ENCODE results near the gene KREMEN1.

Gene KREMEN1

DNA sequence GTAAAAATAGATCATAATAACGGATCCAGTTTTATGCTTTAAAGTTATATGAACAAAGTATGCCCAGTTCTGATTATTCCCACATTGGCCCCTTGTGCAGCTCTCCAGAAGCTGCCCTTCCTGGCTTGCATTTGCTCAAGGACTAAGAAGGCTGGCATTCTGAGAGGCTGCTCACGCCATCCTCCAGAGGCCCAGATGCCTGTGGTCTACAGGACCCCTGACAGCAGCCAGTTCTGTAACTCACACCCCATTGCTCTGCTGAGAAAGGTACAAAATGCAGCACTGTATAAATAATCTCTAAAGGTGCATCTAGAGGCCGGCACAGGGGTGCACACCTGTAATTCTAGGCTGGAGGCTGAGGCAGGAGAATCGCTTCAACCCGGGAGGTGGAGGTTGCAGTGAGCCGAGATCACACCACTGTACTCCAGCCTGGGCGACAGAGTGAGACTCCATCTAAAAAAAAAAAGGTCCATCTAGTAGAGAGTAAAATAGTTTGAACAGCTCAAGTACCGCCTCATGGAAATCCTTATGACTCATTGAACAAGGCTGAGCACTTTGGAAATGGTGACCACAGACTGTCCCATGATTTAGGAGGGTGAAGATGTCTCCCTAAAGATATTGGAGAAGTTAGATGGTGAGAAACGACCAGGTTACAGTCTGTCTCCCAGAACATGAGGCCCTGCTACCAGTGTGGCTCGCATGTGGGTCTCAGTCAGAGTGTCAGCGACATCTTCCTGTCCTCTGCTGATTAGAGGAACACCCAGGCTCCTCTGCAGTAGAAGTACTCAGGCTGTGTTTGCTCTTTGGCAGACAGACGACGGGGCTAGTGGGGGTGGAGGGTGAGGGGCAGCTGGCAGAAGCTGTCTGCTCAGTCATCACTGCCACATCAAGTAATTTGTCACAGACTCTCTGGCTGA lies 56.3 kb downstream of the KREMEN1 start:
- peak in 1 of 58 donors; percentile 17 for DNase-seq

DNA sequence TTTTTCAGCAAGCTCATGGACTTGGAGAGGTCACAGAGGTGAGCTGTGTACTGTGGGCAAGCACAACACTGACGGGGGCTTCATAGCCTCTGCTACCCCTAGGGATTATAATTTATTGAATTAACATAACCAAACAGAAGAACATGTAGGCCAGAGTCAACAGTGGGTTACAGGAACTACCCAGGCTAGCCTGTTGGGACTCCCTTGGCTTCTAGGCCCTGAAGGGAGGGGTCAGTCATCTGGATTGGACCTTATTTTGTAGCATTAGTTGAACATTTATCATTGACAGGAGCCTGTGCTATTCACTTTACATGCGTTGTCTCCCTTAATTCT lies 56.9 kb downstream of the KREMEN1 start:
- DNase-seq, result no peak

DNA sequence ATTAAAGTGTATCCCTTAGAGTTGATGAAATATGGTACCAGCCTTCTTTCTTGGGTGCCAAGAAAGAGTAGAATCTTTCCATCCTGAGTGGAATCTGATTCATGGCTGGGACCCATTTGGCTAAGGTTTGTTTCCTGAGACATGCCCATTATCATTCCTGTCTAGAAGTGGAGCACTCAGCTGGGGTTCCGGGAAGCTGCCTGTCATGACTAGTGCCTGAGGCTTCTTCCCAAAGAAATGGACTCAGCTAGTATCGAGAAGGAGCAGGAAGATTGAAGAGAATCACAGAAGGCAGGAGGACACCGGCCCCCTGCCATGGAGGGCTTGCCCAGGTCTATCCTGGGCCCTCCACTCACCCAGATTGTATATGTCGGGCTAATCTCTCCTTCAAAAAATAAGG lies 57.6 kb downstream of the KREMEN1 start:
- no peak for DNase-seq

DNA sequence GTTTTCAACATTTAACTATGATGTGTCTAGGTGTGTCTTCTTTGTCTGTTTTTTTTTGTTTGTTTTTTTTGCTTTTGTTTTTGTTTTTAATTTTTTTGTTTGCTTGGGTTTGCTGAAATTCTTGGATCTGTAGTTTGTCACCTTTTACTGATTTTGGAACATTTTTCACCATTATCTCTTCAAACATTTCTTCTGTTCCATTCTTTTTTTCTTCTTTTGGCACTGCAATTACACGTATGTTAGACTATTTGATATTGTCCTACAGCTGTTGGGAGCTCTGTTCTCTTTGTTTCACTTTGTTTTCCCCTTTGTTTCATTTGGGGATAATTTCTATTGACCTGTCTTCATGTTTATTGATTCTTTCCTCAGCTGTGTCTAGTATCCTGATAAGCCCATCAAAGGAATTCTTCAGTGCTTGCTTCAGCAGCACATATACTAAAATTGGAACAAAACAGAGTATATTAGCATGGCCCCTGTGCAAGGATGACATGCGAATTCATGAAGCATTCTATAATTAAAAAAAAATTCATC lies 60.8 kb downstream of the KREMEN1 start:
- DNase-seq, result no peak

DNA sequence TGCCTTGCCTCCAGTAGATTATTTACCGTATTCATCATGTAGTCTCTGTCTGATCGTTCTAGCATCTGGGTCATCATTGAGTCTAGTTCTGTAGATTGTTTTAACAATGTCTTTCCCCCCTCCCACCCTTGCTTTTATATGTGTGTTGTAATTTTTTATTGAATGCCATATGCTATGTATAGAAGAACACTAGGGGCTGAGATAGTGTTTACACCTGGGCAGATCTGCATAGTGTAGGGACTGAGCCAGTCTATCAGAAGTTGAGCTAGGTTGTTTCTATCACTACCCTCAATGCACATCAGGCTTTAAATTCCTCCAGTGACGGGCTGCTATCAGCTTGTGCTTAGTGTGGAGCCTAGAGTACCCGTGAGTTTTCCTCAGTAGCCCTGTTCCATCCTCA lies 61.6 kb downstream of the KREMEN1 start:
- DNase-seq, result no peak

DNA sequence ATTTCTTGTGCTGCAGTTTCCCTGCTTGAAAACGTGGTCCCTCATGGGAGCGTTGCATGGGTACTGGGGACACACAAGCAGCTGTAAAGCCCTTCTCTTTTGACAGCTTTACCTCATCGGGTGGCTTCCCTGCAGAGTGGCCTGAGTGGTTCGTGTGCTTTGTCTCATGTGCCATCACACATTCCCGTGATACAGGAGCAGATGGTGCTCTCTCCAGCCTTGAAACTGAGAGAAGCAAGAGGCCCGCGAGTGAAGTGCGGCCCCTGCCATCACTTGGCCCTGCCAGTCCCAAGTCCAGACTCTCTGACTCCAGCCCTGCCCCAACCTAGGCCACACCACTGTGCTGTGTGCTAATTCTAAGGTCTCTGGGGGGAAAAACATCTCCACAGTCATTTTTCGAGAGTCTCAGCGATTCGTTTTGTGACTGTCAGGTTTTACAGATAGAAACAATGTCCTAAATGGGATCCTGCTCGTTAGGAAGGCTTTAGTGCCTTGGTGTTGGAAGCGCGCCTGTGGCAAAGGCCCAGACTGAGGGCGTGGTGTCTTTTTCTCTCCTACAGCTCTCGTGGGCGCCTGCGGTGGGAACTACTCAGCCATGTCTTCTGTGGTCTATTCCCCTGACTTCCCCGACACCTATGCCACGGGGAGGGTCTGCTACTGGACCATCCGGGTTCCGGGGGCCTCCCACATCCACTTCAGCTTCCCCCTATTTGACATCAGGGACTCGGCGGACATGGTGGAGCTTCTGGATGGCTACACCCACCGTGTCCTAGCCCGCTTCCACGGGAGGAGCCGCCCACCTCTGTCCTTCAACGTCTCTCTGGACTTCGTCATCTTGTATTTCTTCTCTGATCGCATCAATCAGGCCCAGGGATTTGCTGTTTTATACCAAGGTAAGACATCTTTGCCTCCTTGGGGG lies 64.2 kb downstream of the KREMEN1 start:
- no peak for DNase-seq

DNA sequence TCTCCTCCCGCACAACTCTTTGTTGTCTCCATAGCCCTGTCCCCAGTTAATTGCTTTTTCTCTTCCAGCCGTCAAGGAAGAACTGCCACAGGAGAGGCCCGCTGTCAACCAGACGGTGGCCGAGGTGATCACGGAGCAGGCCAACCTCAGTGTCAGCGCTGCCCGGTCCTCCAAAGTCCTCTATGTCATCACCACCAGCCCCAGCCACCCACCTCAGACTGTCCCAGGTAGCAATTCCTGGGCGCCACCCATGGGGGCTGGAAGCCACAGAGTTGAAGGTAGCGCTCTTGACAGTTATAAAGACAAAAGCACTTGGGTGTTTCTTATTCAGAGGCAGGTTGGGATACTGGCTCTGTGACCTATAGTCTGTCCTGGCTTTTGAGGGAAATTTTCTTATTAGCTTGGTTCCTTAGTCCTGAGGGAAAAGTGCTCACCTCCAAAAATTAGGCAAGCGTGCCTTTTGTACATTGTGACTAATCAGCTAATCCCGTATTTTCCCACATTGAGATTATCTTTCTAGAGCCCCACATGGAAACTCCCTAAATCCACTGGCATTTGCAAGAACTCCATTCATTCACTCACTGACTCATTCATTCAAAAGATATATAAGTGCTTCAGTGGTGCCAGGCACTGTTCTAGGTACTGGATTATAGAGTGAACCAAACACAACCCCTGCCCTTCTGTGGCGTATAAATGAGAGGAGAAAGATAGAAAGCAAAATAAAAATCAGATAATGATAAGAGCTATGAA lies 65.9 kb downstream of the KREMEN1 start:
- no peak for DNase-seq

DNA sequence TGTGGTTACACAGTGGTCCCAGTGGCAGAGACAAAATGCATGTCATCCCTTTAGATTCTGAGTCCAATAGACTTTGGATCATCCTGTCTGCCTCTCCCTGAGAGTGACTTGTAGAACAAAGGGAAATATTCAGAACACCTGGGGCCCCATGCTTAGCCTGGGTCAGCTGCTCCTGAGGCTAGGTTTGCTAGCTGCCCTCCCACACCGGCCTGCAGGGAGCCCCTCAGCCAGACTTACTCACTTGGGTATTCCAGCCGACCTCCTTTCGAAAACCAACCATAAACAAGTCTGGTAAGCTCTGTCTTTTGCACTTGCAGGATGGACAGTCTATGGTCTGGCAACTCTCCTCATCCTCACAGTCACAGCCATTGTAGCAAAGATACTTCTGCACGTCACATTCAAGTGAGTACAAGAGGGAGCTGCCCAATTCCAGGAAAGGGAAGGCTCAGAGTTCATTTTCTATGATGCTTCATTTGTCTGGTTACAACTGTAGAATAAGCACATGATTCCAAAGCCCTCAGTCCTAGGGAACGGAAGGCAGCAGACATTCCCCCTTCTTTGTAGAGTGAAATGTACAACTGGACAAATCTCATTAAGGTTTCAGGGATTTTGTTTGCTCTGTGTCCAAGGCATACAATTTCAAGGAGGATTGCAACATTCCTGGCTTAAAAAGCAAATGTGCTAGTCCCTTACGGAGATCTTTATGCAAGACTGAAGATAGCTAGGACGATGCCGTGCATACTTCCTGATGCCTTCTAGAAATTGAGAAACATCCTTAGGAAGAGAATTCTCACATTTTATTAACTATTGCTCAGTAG lies 67.3 kb downstream of the KREMEN1 start:
- DNase-seq, result no peak

DNA sequence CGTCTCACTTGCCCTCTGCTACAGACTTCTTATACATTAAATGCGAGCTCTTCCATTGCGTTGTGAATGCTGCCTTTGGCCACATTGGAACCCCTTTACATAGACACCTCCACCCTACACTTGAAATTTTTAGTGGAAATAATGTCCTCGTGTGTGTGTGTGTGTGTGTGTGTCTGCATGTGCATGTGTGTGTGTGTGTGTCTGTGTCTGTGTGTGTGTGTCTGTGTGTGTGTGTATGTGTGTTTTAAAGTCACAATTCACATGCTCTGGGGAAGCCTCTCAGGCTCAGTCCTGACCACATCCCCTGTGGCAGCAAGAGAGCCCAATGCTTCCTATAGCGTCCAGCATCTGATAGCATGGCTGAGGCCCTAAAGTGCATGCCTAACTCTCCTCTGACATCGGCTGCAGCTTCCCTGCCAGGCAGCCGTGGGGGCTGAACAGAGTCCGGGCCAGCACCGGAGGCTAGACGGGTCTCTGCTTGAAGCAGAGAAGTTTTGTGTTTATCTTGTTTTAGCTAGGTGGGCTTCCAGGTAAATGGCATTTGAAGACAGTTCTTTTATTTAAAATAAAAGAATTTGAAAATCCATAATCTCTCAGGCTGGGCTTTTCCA lies 68.3 kb downstream of the KREMEN1 start:
- DNase-seq, result no peak

DNA sequence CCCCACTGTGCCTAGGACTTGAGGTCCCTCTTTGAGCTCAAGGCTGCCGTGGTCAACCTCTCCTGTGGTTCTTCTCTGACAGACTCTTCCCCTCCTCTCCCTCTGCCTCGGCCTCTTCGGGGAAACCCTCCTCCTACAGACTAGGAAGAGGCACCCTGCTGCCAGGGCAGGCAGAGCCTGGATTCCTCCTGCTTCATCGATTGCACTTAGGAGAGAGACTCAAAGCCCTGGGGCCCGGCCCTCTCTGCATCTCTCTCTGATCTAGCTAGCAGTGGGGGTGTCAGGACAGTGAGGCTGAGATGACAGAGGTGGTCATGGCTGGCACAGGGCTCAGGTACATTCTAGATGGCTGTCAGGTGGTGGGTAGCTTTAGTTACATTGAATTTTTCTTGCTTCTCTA lies 69.3 kb downstream of the KREMEN1 start:
- DNase-seq, result no peak

DNA sequence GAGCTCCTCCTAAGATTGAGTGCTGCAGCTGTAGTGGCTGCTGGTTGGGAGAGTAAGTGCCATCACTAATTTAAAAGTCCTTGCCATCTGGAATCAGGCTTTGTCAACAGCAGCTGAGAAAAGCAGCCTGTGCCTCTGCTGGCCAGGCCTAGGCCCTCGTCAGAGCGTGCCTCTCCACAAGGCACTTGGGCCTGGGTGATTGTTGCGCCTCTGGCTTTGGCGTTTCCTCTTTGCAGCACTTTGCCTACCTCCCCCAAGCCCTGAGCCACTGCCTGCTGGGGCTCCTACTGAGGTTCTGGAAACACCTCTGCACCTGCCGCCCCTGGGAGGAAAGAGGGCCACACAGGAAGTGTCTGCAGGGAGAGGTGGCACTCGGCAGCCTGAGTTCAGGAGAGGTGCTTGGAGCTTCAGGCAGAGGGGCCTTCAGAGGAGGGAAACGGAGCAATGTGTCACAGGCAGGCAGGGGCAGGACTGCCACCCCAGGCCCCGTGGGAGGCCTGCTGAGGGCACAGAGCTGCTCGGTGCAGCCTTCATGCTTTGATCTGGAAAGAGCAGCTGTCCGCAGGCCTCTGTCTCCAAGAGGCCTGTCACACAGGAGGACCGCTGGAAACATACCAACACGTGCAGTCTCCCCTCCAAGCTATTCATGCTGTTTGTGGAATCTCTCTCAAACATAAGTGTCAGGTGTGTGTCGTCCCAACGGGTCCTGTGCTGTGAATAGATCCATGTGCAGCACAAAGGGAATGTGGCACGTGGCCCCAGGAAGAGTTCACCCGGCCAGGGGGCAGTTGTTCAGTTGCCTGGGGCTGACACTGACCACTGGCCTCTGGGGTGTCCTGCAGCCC lies 71.3 kb downstream of the KREMEN1 start:
- no peak for DNase-seq

DNA sequence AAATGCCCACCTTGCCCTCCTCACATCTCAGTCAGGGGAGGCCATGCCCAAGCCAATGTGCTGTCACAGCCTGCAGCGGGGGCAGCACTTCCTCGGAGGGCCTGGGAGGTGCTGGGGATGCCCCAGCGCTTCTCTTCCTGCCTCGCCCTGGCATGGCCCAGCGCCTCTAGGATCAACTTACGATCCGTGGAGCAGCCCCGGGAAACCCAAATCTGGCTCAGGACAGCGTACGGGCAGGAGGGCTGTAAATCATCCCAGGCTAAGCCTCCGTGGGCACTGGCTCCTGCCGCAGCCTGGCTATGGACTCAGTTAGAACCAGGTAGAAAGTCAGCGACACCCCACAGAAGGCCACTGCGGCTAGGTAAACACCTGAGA lies 71.9 kb downstream of the KREMEN1 start:
- no peak for DNase-seq

DNA sequence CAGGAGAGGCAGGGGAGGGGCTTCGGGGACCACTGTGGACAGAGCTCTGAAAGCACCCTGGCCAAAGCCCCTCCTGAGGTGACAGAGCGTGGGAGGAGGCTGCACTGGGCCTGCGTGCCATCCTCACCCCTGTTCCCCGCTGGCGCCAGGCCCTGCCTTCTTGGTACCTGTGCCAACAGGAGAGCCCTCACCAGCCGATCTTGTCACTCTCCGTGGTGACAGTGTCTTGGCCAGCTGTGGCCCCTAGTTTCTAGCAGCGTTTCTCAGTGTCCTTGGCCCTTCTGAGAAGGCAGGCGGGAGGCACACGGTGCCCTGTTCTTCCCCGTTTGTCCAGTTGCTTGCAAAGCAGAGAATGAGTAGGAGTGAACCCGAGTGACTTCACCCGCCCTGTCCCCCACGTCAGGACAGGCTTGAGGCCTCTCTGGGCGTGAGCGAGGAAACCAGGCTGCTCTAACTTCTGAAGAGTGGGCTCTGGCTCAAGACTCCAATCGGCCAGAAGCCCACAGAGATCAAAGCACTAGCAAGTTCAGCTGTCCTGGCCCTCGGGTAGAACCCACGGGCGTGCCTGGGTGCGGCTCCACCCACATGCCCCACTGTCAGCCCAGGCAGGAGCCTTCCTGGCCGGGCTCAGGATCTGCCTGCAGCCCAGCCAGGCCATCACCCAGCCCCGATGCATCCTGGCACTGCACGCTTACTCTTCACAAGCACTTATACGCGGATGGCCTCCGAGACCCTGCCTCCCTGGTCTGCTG lies 72.7 kb downstream of the KREMEN1 start:
- DNase-seq, result no peak

DNA sequence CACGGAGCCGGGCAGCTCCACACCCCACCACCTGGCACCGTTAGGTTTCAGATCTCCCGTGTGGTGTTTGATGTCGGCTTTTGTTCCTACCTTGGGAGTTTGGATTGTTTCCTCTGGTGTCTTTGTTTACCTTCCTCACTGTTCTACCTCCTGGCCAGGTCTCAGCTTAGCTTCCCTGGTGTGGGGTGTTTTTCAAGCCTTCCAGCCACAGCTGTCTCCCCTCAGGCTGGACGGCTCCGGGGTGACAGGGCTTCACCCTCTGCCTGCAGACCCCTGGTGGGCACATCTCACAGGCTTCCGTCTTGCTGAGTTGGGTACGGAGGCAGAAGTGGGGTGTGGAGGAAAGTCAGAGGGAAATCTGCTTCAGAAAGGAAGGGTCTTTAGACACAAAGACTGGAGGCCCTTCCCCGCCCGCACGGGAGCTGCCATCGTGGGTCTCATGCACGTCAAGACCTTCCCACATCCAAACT lies 73.3 kb downstream of the KREMEN1 start:
- DNase-seq, result no peak

DNA sequence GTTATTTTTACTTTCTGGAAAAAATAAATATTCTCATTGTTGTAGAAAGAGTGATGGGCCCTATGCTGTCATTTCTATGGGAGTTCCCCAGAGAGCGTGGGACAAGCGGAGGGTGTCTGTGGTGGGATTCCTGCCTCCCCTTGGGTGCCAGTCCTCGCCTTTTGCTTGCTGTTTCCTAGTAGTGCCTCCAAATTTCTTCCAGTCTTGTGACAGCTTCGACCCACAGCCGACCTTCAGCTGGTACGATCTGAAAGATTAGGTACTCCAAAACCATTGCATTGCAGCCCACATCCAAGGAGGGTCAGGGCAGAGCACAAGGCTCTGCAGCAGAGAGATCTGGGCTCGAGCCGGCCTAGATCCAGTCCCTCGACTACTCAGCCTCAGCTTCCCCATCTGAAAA lies 73.9 kb downstream of the KREMEN1 start:
- DNase-seq, result no peak

DNA sequence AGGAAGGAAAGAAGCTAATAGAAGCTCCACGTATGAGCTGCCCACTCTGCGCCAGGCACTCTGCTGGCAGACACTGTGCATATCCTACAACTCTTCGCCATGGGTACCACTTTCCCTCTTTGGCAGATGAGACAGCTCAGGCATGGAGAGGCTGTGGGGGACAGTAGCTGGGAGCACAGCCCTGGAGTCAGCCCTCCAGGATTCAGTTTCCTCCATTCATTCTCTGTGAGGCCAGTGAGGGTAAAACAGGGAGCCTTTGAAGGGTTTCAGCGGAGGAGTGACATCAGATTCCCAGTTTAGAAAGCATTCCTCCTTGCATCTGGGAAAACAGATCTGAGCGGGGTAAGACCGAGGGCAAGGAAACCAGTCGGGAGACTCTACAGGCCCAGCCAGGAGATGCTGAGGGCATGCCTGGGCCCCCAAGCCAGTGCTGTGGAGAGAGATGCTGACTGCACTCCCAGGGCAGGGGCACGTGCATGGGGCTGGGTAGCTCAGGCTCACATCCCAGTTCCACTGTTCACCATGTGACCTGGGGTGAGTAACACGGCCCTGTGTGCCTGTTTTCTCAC lies 74.6 kb downstream of the KREMEN1 start:
- peak in 11 of 58 donors; percentile 7 to 64 (median 22) for DNase-seq

DNA sequence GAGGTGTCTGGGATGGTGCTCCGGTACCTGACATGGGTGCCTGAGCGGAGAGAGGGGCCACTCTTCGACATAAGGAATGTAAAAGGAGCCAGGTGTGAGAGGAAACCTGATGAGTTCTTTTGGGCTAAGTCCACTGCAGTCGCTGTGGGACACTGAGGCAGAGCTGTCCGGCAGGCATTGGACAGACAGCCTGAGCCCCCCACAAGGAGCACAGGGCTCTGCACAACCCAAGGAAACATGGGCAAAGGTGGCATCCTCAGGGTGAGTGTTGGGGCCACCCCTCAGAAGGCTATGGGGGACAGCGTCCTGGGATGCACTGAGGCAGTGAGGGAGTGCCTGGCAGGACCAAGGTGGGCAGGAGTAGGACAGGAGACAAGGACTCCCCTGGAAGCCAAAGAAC lies 75.2 kb downstream of the KREMEN1 start:
- DNase-seq, result no peak

DNA sequence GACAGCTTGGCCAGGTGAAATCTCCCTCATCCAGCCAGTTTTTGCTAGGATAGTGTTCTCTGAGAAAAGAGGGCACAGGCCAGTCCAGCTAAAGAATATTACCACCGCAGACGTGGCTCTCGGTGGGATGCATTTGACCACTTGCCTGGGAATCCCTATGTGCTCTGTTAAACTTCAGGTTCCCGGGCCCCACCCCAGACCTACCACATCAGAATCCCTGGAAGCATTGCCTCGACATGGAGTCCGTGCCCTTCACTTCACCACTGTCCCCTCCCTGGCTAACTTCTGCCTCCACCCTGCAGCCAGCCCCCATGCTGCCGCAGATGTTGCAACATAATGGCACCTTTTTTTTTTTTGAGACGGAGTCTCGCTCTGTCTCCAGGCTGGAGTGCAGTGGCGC lies 76.0 kb downstream of the KREMEN1 start:
- no peak for DNase-seq

All from anterior cingulate cortex (tissue), 58 donors.